ENCODE measurements around the gene DGKE.

DGKE gene

GRCh38 chr17:56897646-56898424, 63.9 kb downstream of the DGKE start:
- H3K27ac ChIP-seq: no peak overlapping the region
- no peak overlapping the region for H3K4me3 ChIP-seq
- no peak for DNase-seq (ENCODE audit: low spot score)
- TF ChIP-seq CTCF (IDR thresholded peaks at IDR 0.05): no peak

- TF ChIP-seq CTCF (IDR thresholded peaks at IDR 0.05): no peak
- no peak for DNase-seq (ENCODE audit: low spot score)
- Histone ChIP-seq H3K4me3 (no peak overlapping the region), H3K27ac (no peak overlapping the region)
Measured at GRCh38 chr17:56898874-56899273, 64.9 kb downstream of the DGKE start.

- Histone ChIP-seq H3K27ac (no peak overlapping the region), H3K4me3 (no peak overlapping the region)
- no peak for DNase-seq (ENCODE audit: low spot score)
- no peak for TF ChIP-seq CTCF (IDR thresholded peaks at IDR 0.05)
Measured at GRCh38 chr17:56899403-56899802, 65.5 kb downstream of the DGKE start.

GRCh38 chr17:56902348-56902747, 68.4 kb downstream of the DGKE start:
- DNase-seq (ENCODE audit: low spot score): no peak
- H3K27ac ChIP-seq: no peak overlapping the region
- H3K4me3 ChIP-seq: no peak overlapping the region
- no peak for TF ChIP-seq CTCF (IDR thresholded peaks at IDR 0.05)

- Histone ChIP-seq H3K4me3 (no peak overlapping the region), H3K27ac (no peak overlapping the region)
- TF ChIP-seq CTCF (IDR thresholded peaks at IDR 0.05): no peak
- no peak for DNase-seq (ENCODE audit: low spot score)
Measured at GRCh38 chr17:56903560-56903959, 69.6 kb downstream of the DGKE start.

GRCh38 chr17:56908001-56908542, 74.1 kb downstream of the DGKE start:
- Histone ChIP-seq H3K4me3 (no peak overlapping the region), H3K27ac (peak overlapping the region in 1 of 2 donors; percentile 59)
- no peak for TF ChIP-seq CTCF (IDR thresholded peaks at IDR 0.05)
- DNase-seq (ENCODE audit: low spot score): no peak
